ENCODE results near the gene KCTD4.

KCTD4 gene

DNA sequence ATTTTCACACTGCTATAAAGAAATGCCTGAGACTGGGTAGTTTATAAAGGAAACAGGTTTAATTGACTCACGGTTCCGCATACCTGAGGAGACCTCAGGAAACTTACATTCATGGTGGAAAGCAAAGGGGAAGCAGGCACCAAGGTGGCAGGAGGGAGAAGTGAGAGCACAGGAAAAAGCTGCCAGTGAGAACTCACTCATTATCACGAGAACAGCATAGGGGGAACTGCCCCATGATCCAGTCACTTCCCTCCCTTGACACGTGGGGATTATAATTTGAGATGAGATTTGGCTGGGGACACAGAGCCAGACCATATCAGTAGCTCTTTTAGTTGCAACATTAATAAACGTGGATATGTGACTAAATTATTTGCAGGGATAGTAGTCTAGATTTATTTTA, 4.3 kb upstream of the KCTD4 start:
- ChIA-PET CTCF (no interaction called here), POLR2A (no interaction called here)
- Histone ChIP-seq H3K27ac (ENCODE audit: extremely low read depth, low read depth, low read length) (no peak overlapping the region), H3K4me3 (ENCODE audit: low read depth, low read length) (no peak overlapping the region), H3K4me1 (ENCODE audit: control insufficient read depth, insufficient read depth, low read length) (0 out of 2 replicates have a peak, but pooled peaks cover 6% of the 10 kb centered on the region), H3K9me3 (ENCODE audit: control insufficient read depth, insufficient read depth, low read depth, low read length) (no peaks in the 10 kb centered on the region), H3K36me3 (ENCODE audit: control insufficient read depth in 2 of 2, insufficient read depth in 1 of 2, low read length in 2 of 2) (peaks cover 0 to 1% of the 10 kb centered on the region in 2 experiments; a peak in 1 of 3 replicates)
- no peak for TF ChIP-seq BCL11B (tag by site-specific recombination; IDR thresholded peaks at IDR 0.05; ENCODE audit: low read depth)
- TF ChIP-seq GLIS1 (tag by site-specific recombination; IDR thresholded peaks at IDR 0.05), result no peak
- no peak for TF ChIP-seq EGR2 (tag by site-specific recombination; IDR thresholded peaks at IDR 0.05; ENCODE audit: low read depth)
- no peak for TF ChIP-seq ZNF133 (tag by site-specific recombination; IDR thresholded peaks at IDR 0.05)
- no peak for TF ChIP-seq PRDM10 (tag by site-specific recombination; IDR thresholded peaks at IDR 0.05)
- TF ChIP-seq MZF1 (tag by site-specific recombination; IDR thresholded peaks at IDR 0.05; ENCODE audit: borderline replicate concordance), result no peak
- no peak for TF ChIP-seq ZNF558 (tag by site-specific recombination; IDR thresholded peaks at IDR 0.05)

- Histone ChIP-seq H3K9me3 (ENCODE audit: control insufficient read depth, insufficient read depth, low read depth, low read length) (no peaks in the 10 kb centered on the region), H3K4me3 (ENCODE audit: low read depth, low read length) (no peak overlapping the region), H3K36me3 (ENCODE audit: control insufficient read depth in 2 of 2, insufficient read depth in 1 of 2, low read length in 2 of 2) (no peaks in the 10 kb centered on the region), H3K4me1 (ENCODE audit: control insufficient read depth, insufficient read depth, low read length) (no peaks in the 10 kb centered on the region), H3K27ac (ENCODE audit: extremely low read depth, low read depth, low read length) (no peak overlapping the region)
- ChIA-PET CTCF (no interaction called here), POLR2A (no interaction called here)
- no peak for TF ChIP-seq ZNF473 (tag by site-specific recombination; IDR thresholded peaks at IDR 0.05)
- no peak for TF ChIP-seq ZNF777 (tag by site-specific recombination; IDR thresholded peaks at IDR 0.05; ENCODE audit: borderline replicate concordance)
- no peak for TF ChIP-seq KLF7 (tag by site-specific recombination; IDR thresholded peaks at IDR 0.05; ENCODE audit: borderline replicate concordance)
- no peak for TF ChIP-seq ZNF132 (tag by site-specific recombination; IDR thresholded peaks at IDR 0.05; ENCODE audit: borderline replicate concordance)
- TF ChIP-seq ZNF157 (tag by site-specific recombination; IDR thresholded peaks at IDR 0.05), result no peak
- TF ChIP-seq ZNF621 (tag by site-specific recombination; IDR thresholded peaks at IDR 0.05), result no peak
- TF ChIP-seq ZNF610 (tag by site-specific recombination; IDR thresholded peaks at IDR 0.05; ENCODE audit: borderline replicate concordance), result no peak
- TF ChIP-seq ZNF114 (tag by site-specific recombination; IDR thresholded peaks at IDR 0.05), result no peak
- TF ChIP-seq ZNF350 (tag by site-specific recombination; IDR thresholded peaks at IDR 0.05), result no peak
- TF ChIP-seq KLF16 (tag by site-specific recombination; IDR thresholded peaks at IDR 0.05), result no peak
- TF ChIP-seq ZNF433 (tag by site-specific recombination; IDR thresholded peaks at IDR 0.05; ENCODE audit: low read depth), result no peak
- TF ChIP-seq EGR2 (tag by site-specific recombination; IDR thresholded peaks at IDR 0.05; ENCODE audit: low read depth), result no peak
Measured at GRCh38 chr13:45199711-45200110, 1.1 kb downstream of the KCTD4 start.

GRCh38 chr13:45198924-45199323, 1.9 kb downstream of the KCTD4 start:
- H3K4me3 ChIP-seq (ENCODE audit: low read depth, low read length), result no peak overlapping the region
- no peak overlapping the region for H3K27ac ChIP-seq (ENCODE audit: extremely low read depth, low read depth, low read length)
- H3K9me3 ChIP-seq (ENCODE audit: control insufficient read depth, insufficient read depth, low read depth, low read length), result no peaks in the 10 kb centered on the region
- H3K4me1 ChIP-seq (ENCODE audit: control insufficient read depth, insufficient read depth, low read length), result no peaks in the 10 kb centered on the region
- no peaks in the 10 kb centered on the region for H3K36me3 ChIP-seq (ENCODE audit: control insufficient read depth in 2 of 2, insufficient read depth in 1 of 2, low read length in 2 of 2)
- ChIA-PET POLR2A (no interaction called here), CTCF (no interaction called here)
- TF ChIP-seq, protein P1, sequence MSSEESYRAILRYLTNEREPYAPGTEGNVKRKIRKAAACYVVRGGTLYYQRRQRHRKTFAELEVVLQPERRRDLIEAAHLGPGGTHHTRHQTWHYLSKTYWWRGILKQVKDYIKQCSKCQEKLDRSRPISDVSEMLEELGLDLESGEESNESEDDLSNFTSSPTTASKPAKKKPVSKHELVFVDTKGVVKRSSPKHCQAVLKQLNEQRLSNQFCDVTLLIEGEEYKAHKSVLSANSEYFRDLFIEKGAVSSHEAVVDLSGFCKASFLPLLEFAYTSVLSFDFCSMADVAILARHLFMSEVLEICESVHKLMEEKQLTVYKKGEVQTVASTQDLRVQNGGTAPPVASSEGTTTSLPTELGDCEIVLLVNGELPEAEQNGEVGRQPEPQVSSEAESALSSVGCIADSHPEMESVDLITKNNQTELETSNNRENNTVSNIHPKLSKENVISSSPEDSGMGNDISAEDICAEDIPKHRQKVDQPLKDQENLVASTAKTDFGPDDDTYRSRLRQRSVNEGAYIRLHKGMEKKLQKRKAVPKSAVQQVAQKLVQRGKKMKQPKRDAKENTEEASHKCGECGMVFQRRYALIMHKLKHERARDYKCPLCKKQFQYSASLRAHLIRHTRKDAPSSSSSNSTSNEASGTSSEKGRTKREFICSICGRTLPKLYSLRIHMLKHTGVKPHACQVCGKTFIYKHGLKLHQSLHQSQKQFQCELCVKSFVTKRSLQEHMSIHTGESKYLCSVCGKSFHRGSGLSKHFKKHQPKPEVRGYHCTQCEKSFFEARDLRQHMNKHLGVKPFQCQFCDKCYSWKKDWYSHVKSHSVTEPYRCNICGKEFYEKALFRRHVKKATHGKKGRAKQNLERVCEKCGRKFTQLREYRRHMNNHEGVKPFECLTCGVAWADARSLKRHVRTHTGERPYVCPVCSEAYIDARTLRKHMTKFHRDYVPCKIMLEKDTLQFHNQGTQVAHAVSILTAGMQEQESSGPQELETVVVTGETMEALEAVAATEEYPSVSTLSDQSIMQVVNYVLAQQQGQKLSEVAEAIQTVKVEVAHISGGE (tag by site-specific recombination; conservative IDR thresholded peaks at IDR 0.05; ENCODE audit: low read depth), result no peak
- TF ChIP-seq PRDM1 (tag by site-specific recombination; IDR thresholded peaks at IDR 0.05), result no peak
- TF ChIP-seq YY1 (tag by site-specific recombination; IDR thresholded peaks at IDR 0.05), result no peak
- no peak for TF ChIP-seq ZNF747 (tag by site-specific recombination; IDR thresholded peaks at IDR 0.05)
- no peak for TF ChIP-seq KLF10 (tag by site-specific recombination; IDR thresholded peaks at IDR 0.05)
- no peak for TF ChIP-seq ZNF777 (tag by site-specific recombination; IDR thresholded peaks at IDR 0.05; ENCODE audit: borderline replicate concordance)
- TF ChIP-seq, protein P2, sequence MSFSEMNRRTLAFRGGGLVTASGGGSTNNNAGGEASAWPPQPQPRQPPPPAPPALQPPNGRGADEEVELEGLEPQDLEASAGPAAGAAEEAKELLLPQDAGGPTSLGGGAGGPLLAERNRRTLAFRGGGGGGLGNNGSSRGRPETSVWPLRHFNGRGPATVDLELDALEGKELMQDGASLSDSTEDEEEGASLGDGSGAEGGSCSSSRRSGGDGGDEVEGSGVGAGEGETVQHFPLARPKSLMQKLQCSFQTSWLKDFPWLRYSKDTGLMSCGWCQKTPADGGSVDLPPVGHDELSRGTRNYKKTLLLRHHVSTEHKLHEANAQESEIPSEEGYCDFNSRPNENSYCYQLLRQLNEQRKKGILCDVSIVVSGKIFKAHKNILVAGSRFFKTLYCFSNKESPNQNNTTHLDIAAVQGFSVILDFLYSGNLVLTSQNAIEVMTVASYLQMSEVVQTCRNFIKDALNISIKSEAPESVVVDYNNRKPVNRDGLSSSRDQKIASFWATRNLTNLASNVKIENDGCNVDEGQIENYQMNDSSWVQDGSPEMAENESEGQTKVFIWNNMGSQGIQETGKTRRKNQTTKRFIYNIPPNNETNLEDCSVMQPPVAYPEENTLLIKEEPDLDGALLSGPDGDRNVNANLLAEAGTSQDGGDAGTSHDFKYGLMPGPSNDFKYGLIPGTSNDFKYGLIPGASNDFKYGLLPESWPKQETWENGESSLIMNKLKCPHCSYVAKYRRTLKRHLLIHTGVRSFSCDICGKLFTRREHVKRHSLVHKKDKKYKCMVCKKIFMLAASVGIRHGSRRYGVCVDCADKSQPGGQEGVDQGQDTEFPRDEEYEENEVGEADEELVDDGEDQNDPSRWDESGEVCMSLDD (tag by site-specific recombination; IDR thresholded peaks at IDR 0.05), result no peak
